ENCODE data around the gene SLC6A17.
A peak's percentile ranks its signal among the peaks of the same experiment; 100 is the strongest.

SLC6A17 gene

GRCh38 chr1:110135666-110136065 lies 14.6 kb upstream of the SLC6A17 start:
- no peak for DNase-seq (ENCODE audit: low spot score)

DNA sequence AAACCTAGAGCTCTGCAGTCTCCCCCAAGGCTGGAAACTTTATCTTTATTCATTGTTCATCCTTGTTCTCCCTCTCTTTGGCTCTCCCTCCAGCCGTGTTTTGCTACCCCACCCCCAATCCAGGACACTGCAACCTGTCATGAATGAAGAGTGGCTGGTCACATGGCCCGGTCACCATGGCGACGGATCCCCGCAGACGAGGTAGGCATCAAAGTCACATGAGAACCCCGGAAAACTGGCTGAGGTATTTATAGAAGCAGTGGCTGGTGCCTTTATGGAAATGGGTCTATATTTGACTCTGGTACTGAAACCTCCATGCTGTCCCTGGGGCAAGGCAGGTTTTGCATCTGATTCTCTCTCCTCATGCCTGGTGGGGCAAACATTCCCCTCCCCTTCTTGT lies 13.4 kb upstream of the SLC6A17 start:
- peak; percentile 81 for DNase-seq (ENCODE audit: low spot score)

- DNase-seq (ENCODE audit: low spot score) = no peak
Observed at GRCh38 chr1:110138956-110139355, 11.3 kb upstream of the SLC6A17 start.

- no peak for DNase-seq (ENCODE audit: low spot score)
Observed at GRCh38 chr1:110144366-110144765, 5.9 kb upstream of the SLC6A17 start.

DNA sequence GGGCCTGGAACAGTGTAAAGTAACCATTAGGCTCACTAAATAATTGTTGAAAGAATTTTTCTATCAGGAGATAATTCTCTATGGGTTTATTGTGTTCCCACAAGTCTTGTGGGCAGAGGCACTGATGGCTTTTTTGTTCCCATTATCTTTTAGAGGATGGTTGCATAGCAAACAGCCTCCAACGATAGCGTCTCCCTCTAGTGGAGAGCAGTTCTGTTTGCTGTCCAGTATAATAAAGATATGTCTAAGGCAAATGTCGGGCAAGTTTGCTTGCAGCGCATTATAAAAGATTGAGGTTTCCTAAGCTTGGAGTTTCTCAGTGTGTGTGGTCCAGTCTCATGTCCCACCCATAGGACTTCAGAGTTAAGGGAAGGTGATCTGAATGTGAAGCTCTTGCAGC lies 1.3 kb upstream of the SLC6A17 start:
- DNase-seq (ENCODE audit: low spot score) = no peak

- no peak for DNase-seq (ENCODE audit: low spot score)
Observed at GRCh38 chr1:110151175-110151669, 928 bp downstream of the SLC6A17 start.

- no peak for DNase-seq (ENCODE audit: low spot score)
Observed at GRCh38 chr1:110152133-110152785, 2.0 kb downstream of the SLC6A17 start.

GRCh38 chr1:110153407-110153950 lies 3.2 kb downstream of the SLC6A17 start:
- no peak for DNase-seq (ENCODE audit: low spot score)

DNA sequence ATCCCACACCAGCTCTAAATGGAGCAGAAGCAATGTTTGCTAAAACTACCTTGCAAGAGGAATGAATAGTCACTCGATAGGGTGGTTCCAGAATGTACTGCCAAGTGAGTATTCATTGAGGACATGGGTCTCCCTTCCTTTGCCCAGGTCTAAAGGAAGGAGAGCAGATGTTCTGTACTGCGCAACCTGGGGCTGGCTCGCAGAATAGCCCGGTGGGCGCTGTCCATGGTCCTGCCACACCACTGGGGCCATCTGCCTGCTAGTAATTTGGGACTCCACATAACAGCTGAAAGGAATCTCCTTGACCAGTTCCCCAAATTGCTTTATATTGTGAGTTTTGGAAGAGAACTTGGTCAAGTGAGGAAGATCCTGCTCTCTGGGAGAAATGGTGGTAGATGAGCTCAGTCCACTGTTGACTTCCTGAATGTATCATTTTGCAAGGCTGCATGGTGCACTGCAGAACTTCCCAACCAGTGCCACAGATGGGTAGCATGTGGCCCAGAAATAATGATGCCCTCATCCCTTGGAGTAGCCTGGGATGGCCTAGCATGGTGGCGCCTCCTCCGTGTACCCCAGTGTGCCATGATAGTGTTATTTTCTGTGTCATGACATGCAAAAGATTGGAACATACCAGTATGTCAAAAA lies 5.7 kb downstream of the SLC6A17 start:
- no peak for DNase-seq (ENCODE audit: low spot score)

GRCh38 chr1:110158261-110158660 lies 8.0 kb downstream of the SLC6A17 start:
- DNase-seq (ENCODE audit: low spot score) = no peak

DNA sequence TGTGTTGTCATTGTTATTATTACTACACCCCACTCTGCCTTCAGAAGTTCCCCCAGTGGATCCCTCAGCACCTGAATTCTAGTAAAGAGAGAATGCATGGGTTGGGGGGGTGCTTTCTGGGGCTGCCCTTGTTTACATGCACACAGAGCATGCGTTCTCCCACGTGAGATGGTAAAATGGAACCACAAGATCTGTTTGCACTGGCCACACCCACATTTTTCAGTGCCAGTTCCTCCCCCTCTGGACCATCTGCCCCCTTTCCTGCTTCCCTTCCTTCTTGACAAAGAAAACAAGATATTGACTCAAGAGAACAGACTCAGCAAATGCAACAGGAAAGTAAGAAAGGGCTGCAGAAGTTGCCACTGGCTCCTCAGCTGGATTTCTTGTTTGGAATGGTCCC lies 8.9 kb downstream of the SLC6A17 start:
- no peak for DNase-seq (ENCODE audit: low spot score)

- DNase-seq (ENCODE audit: low spot score) = peak; percentile 24
Observed at GRCh38 chr1:110160538-110161100, 10.3 kb downstream of the SLC6A17 start.

- no peak for DNase-seq (ENCODE audit: low spot score)
Observed at GRCh38 chr1:110161165-110161564, 10.9 kb downstream of the SLC6A17 start.

DNA sequence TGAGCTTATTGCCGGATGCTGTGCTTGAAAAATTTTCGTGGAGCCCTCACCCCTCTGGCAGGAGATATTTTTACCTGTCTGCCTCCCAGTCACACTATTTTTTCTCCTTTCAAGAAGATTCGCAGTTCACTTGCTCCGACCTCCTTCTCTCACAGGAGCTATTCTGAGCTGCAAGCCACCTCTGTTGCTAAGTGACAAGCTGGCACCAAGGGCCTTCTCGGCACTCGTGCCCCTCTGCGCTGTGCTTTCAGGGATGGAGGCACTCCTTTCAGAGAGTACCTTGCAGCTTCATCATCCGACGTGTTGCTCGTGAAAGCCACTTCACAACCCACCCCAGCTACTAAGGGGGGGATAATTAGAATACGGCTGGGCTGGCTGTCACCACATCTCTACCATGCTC lies 11.6 kb downstream of the SLC6A17 start:
- DNase-seq (ENCODE audit: low spot score) = peak; percentile 73

DNA sequence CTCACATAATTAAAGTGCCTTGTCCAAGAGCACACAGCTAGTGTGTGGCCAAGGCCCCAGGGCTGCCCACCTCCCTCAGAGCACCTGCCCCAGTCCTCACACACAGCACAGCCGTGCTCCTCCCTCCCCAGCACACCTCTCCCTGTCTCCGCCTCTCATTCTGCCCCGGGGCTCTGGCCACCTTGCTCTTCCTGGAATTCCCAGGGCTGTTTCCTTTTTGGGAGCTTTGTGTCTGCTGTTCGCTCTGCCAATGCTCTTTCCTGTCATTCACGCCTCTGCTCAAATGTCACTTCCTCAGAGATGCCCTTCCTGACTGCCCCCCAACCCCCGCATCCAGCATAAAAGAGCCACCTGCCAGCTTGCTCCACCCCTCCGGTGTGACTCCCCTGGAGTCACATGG lies 13.3 kb downstream of the SLC6A17 start:
- DNase-seq (ENCODE audit: low spot score) = no peak

DNA sequence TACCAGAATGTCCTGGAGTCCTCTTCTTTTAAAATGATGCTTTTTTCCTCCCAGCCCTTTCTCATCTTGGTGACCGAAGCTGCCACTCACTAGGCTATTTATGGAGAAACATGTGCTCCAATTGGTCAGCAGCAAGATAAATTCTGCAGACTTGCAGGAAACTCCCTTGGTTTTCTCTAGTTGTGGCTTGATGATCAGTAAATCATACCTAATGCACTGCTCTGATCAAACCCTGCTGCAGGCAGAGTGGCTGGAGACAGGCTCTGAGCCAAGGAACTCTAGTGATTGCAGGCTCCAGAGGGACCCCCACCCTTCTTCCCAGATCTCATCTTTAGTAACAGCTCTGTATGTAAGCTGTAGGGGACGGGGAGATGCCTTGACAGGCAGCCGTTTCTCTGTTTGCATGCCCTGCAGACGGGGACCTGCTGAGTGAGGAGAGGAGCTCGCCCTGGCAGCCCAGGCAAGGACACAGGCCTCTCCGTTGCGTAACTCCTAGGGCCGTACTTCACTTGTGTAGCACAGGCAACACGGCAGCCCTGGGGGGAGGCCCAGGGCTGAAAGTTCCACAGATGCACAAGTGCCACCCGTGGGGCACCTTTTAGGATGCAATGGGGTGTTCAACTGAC lies 14.5 kb downstream of the SLC6A17 start:
- no peak for DNase-seq (ENCODE audit: low spot score)

GRCh38 chr1:110165761-110166231 lies 15.5 kb downstream of the SLC6A17 start:
- peak; percentile 50 for DNase-seq (ENCODE audit: low spot score)

DNA sequence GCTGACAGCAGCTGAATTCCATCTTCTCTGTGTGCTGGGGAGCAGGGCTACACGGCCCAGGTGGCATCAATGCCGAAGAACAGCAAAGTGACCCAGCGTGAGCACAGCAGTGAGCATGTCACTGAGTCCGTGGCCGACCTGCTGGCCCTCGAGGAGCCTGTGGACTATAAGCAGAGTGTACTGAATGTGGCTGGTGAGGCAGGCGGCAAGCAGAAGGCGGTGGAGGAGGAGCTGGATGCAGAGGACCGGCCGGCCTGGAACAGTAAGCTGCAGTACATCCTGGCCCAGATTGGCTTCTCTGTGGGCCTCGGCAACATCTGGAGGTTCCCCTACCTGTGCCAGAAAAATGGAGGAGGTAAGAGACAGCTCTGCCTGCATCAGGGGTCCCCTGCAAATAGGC lies 16.6 kb downstream of the SLC6A17 start:
- DNase-seq (ENCODE audit: low spot score) = no peak

DNA sequence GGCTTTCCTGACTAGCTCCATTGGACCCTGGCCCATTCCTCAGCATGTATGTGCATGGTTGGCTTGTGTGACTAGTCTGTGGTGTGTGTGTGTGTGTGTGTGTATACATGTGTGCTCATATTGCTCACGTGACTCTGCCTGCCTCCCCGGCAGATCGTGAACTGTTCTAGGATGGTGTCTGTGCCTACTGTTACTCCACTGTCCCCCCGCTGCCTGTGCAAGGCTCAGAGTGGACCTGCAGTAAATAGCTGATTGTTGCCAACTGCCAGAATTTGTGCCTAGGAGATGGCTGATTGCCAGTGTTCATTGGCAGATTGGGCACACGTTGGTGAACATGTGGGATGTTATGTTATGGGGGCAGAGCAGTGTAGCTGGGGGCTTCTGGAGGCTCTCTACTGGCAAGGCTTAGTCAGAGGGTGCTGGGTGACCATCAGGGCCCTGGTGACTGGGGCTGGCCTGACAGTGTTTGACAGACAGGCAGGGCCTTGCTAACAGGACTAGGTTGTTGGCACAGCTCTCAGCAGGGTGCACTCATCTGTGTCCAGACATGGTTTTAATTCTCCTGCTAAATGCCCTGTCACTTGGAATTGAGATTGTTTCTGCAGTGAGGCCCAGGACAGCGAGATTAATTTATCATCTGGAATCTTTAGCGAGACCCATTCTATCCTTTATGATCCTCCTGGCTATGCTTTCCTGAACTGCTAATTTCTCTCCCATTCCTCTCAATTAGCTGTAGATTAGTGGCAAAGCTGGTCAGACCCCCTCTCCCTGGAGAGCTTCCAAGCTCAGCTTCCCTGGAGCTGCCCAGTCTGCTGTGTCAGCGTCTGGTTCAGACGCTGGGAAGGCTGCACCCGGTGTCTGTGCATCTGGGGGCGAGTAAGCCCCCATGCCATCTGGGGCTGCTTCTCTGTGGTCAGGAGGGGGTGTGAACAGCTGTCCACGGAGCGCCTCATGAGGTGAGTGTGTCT lies 20.8 kb downstream of the SLC6A17 start:
- no peak for DNase-seq (ENCODE audit: low spot score)

DNA sequence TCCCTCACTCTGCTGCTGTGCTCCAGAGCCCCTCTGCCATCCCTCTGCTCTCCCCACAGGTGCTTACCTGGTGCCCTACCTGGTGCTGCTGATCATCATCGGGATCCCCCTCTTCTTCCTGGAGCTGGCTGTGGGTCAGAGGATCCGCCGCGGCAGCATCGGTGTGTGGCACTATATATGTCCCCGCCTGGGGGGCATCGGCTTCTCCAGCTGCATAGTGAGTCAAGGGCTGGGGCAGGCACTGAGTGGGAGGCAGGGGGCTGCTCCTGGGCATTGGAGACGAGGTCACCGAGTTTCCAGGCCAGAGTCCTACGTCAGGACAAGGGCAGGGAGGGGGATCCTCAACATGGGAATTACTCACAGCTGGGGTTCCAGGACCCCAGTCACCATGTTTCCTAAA lies 21.7 kb downstream of the SLC6A17 start:
- DNase-seq (ENCODE audit: low spot score) = no peak

- no peak for DNase-seq (ENCODE audit: low spot score)
Observed at GRCh38 chr1:110173466-110174105, 23.3 kb downstream of the SLC6A17 start.
